ENCODE data around the gene UGT3A2. TPM values are rescaled to one million over a fixed set of nuclear protein-coding genes. Genes with fewer than 3 reads are reported as not detected.

UGT3A2 gene, protein sequence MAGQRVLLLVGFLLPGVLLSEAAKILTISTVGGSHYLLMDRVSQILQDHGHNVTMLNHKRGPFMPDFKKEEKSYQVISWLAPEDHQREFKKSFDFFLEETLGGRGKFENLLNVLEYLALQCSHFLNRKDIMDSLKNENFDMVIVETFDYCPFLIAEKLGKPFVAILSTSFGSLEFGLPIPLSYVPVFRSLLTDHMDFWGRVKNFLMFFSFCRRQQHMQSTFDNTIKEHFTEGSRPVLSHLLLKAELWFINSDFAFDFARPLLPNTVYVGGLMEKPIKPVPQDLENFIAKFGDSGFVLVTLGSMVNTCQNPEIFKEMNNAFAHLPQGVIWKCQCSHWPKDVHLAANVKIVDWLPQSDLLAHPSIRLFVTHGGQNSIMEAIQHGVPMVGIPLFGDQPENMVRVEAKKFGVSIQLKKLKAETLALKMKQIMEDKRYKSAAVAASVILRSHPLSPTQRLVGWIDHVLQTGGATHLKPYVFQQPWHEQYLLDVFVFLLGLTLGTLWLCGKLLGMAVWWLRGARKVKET
- not detected in 2 replicates for total RNA-seq

DNA sequence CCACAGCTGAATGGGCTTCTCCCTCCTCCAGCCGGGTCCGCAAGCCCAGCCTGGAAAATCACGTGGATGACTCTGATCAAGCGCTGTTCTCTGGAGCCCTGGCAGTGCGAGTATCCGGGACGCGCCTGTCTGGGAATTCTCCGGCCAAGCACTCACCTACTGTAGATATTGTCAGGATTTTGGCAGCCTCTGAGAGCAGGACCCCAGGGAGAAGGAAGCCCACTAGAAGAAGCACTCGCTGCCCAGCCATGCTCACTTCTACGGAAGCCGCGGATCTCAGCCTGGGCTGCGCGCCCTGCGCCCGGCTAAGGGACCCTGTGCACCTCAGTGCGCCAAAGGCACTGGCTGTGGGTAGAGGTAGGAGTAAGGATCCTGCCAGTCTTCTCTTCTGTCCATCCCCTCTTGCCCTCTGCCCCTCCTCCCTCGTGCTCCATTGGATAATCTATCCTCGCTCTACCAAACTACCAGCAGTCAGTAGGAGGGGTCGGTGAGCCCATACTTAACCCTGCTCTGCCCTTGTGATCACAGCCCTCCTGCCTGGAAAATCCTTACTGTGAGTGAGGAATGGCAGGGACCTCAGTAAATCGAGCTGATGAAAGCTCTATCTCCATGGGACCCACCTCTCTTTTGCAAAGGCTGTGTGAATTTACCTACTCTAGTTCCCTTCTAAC is at the start of gene UGT3A2:
UGT3A2 (minus strand) TSS at position 343 of the 671 bp plus-strand sequence; CDS start at position 250, 93 bp downstream.

DNA sequence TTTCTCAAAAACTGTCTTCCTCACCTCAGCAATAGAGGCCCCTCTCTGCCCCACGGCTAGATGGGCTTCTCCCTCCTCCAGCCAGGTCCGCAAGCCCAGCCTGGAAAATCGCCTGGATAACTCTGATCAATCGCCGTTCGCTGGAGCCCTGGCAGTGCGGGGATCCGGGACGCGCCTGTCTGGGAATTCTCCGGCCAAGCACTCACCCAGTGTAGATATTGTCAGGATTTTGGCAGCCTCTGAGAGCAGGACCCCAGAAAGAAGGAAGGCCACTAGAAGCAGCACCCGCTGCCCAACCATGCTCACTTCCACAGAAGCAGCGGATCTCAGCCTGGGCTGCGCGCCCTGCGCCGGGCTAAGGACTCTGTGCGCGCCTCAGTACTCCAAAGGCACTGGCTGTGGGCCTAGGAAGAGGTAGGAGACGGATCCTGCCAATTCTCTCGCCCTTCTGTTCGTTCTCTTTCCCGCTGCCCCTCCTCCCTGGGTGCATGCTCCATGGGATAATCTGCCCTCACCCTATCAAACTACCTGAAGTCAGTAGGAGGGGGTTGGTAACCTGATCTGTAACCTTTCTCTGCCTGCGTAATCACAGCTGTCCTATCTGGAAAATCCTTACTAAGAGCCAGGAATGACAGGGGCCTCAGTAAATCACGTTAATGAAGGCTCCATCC is 75.6 kb downstream of the UGT3A2 start, which contains the start of gene UGT3A1:
UGT3A1 (minus strand) TSS at position 450 of the 671 bp plus-strand sequence; CDS start at position 300, 150 bp downstream.

Other genes with a start within 250 kb of the UGT3A2 start
- 12.9 and 14.0 TPM in 2 replicates for gene IL7R, start 210.0 kb downstream of the UGT3A2 start, total RNA-seq
- gene CAPSL, start 128.3 kb downstream of the UGT3A2 start, total RNA-seq, result 0.30 and 1.3 TPM in 2 replicates
- not detected in 2 replicates for gene UGT3A1, start 75.5 kb downstream of the UGT3A2 start, total RNA-seq
- gene LMBRD2, start 85.0 kb upstream of the UGT3A2 start, total RNA-seq, result 3.6 and 4.5 TPM in 2 replicates
- gene SKP2, start 85.2 kb upstream of the UGT3A2 start, total RNA-seq, result 27.7 and 35.1 TPM in 2 replicates
- 14.7 and 17.7 TPM in 2 replicates for gene NADK2, start 175.0 kb upstream of the UGT3A2 start, total RNA-seq
- gene RANBP3L, start 235.0 kb upstream of the UGT3A2 start, total RNA-seq, result not detected in 2 replicates